Measurements from ENCODE around the gene MACROD2. TPM values are rescaled to one million over a fixed set of nuclear protein-coding genes. Genes with fewer than 3 reads are reported as not detected.

The MACROD2 gene
- total and polyA plus RNA-seq, 11 donors = 0.54 to 5.4 (median 2.4) TPM

GRCh38 chr20:16066571-16066970, 2071.3 kb downstream of the MACROD2 start:
- DNase-seq (no peak), ATAC-seq (no peak)
- H3K9me3 ChIP-seq = peaks cover 0 to 13% (median 0%) of the 10 kb centered on the region in 12 donors
- no peaks in the 10 kb centered on the region for H3K36me3 ChIP-seq
- H3K4me3 ChIP-seq = no peak overlapping the region
- no peak for TF ChIP-seq POLR2A (IDR thresholded peaks at IDR 0.05)
- TF ChIP-seq, protein P1, sequence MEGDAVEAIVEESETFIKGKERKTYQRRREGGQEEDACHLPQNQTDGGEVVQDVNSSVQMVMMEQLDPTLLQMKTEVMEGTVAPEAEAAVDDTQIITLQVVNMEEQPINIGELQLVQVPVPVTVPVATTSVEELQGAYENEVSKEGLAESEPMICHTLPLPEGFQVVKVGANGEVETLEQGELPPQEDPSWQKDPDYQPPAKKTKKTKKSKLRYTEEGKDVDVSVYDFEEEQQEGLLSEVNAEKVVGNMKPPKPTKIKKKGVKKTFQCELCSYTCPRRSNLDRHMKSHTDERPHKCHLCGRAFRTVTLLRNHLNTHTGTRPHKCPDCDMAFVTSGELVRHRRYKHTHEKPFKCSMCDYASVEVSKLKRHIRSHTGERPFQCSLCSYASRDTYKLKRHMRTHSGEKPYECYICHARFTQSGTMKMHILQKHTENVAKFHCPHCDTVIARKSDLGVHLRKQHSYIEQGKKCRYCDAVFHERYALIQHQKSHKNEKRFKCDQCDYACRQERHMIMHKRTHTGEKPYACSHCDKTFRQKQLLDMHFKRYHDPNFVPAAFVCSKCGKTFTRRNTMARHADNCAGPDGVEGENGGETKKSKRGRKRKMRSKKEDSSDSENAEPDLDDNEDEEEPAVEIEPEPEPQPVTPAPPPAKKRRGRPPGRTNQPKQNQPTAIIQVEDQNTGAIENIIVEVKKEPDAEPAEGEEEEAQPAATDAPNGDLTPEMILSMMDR (IDR thresholded peaks at IDR 0.05) = no peak
- H3K27ac ChIP-seq = no peak overlapping the region
- peaks cover 0 to 13% (median 4%) of the 10 kb centered on the region in 12 donors for H3K4me1 ChIP-seq
- intact Hi-C loops (cut with DNase I) = no loop called here
- 80 to 89% (median 84%) methylated on average over 5 of the region's 5 CpGs for WGBS, 4 donors
- no peaks in the 10 kb centered on the region for H3K27me3 ChIP-seq

- TF ChIP-seq POLR2A (IDR thresholded peaks at IDR 0.05) = no peak
- TF ChIP-seq, protein P1 (IDR thresholded peaks at IDR 0.05) = no peak
- Histone ChIP-seq H3K4me1 (peaks cover 0 to 11% (median 4%) of the 10 kb centered on the region in 12 donors), H3K27ac (no peak overlapping the region), H3K9me3 (peaks cover 0 to 13% (median 0%) of the 10 kb centered on the region in 12 donors), H3K4me3 (no peak overlapping the region), H3K36me3 (no peaks in the 10 kb centered on the region), H3K27me3 (no peaks in the 10 kb centered on the region)
- 92 to 100% (median 96%) methylated on average over 1 of the region's 1 CpG for WGBS, 4 donors
- ATAC-seq = no peak
- intact Hi-C loops (cut with DNase I) = no loop called here
- DNase-seq = no peak
These were observed 2074.2 kb downstream of the MACROD2 start for GRCh38 chr20:16069389-16070010.

DNA sequence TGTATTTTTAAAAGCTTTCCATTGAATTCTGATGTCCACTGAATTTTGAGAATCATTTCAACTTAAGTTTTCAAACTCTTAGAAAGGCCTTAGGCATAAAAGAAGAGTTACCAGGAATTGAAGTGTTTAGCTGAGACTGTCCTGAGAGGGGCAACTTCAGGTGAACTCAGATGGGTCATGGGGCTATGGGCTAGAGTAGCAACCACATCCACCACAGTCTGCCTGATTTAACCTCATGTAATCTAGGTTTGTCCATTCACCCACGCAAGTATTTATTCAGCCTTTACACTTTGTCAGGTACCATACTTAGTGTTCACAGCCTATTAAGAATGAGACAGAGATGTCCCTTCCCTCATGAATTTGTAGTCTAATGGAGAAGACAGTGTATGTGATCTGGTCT, 2076.9 kb downstream of the MACROD2 start:
- Histone ChIP-seq H3K4me3 (no peak overlapping the region), H3K27me3 (no peaks in the 10 kb centered on the region), H3K4me1 (no peaks in the 10 kb centered on the region), H3K27ac (no peak overlapping the region), H3K9me3 (peaks cover 0 to 12% (median 0%) of the 10 kb centered on the region in 12 donors), H3K36me3 (no peaks in the 10 kb centered on the region)
- ATAC-seq (no peak), DNase-seq (no peak)
- intact Hi-C loops (cut with DNase I) = no loop called here
- no peak for TF ChIP-seq POLR2A (IDR thresholded peaks at IDR 0.05)
- TF ChIP-seq, protein P1 (IDR thresholded peaks at IDR 0.05) = no peak
- WGBS, 4 donors = 94 to 100% (median 99%) methylated on average over 1 of the region's 1 CpG

DNA sequence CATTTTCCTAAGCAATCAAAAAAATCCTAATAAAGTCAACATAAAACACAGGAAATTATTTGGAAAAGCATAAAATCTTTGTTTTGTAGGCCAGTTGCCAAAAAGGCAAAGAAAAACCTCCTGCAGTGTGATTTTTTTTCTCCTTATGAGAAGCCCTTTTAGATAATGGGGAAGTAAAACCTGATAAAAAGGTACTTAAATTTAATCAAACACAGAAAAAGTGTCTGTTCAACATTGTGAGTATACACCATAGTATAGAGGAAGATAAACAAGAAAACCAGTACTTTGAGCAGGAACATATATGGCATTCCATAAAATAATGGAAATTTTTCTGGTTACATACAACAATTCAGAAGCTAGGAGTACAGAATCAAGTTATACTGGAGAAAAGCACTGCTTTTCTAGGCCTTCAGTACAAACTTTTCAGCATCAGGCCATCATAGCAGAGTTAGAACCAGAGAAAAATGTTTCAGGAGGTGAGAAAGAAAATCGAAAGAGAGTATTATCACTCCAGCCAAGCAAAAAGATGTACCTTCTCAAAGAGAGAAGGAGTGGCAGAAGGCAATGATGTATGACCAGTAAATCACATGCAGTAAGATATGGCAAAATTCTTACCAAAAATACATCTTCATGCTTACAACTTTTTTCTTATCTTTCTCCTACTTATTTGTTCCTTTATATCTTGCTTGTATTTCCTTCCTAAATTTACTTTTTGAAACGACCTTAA, 2083.0 kb downstream of the MACROD2 start:
- intact Hi-C loops (cut with DNase I) = no loop called here
- 63 to 73% (median 68%) methylated on average over 2 of the region's 2 CpGs for WGBS, 4 donors
- H3K27me3 ChIP-seq = peaks cover 0 to 4% (median 0%) of the 10 kb centered on the region in 9 donors
- H3K4me1 ChIP-seq = no peaks in the 10 kb centered on the region
- ATAC-seq (no peak), DNase-seq (no peak)
- H3K27ac ChIP-seq = no peak overlapping the region
- H3K36me3 ChIP-seq = no peaks in the 10 kb centered on the region
- no peak overlapping the region for H3K4me3 ChIP-seq
- H3K9me3 ChIP-seq = no peaks in the 10 kb centered on the region
- TF ChIP-seq POLR2A (IDR thresholded peaks at IDR 0.05) = no peak
- TF ChIP-seq, protein P1 (IDR thresholded peaks at IDR 0.05) = no peak
